ENCODE results near the gene SPNS3.

DNA sequence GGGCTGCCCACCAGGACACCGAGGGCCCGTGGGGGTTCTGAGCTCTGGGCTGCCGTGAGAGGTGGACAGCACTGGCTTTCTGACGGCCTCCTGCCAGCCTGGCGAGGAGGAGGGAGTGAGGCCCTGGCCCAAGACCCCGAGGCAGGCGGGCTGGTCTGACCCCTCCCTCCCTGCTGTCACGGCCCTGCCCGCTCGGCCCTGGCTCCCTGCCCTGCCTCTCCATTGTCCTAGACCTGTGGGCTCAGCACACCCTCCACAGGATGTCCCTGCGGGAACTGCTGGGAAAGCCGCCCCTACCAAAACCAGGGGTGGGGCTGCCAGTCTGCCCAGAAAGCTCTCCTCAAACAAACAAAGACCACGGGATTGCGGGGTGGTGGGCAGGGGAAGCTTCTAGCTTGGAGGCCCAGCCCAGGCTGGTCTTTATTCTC is 85.6 kb downstream of the SPNS3 start:
- TF ChIP-seq, protein P1, sequence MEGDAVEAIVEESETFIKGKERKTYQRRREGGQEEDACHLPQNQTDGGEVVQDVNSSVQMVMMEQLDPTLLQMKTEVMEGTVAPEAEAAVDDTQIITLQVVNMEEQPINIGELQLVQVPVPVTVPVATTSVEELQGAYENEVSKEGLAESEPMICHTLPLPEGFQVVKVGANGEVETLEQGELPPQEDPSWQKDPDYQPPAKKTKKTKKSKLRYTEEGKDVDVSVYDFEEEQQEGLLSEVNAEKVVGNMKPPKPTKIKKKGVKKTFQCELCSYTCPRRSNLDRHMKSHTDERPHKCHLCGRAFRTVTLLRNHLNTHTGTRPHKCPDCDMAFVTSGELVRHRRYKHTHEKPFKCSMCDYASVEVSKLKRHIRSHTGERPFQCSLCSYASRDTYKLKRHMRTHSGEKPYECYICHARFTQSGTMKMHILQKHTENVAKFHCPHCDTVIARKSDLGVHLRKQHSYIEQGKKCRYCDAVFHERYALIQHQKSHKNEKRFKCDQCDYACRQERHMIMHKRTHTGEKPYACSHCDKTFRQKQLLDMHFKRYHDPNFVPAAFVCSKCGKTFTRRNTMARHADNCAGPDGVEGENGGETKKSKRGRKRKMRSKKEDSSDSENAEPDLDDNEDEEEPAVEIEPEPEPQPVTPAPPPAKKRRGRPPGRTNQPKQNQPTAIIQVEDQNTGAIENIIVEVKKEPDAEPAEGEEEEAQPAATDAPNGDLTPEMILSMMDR (IDR thresholded peaks at IDR 0.05): no peak
- no peak for TF ChIP-seq EP300 (IDR thresholded peaks at IDR 0.05)
- TF ChIP-seq POLR2AphosphoS5 (IDR thresholded peaks at IDR 0.05): no peak
- TF ChIP-seq POLR2A (IDR thresholded peaks at IDR 0.05): no peak
